KMS-11 (cell line): ENCODE data around the gene BTBD8.

Source experiments
- H2AFZ ChIP-seq: fragments of 200-600 bp; sonication (generic); 2 replicates; pipeline ENCODE4 v1.6.1; 2016; ENCODE audit warnings: antibody characterized with exemption, mixed run types, low read depth
- H3K27ac ChIP-seq: fragments of 200-600 bp; sonication (generic); 2 replicates; pipeline ENCODE4 v1.6.1; 2016; ENCODE audit warnings: mild to moderate bottlenecking, mixed run types
- H3K27me3 ChIP-seq: fragments of 200-600 bp; sonication (generic); 2 replicates; pipeline ENCODE4 v1.6.1; 2017; ENCODE audit warnings: mild to moderate bottlenecking, low read depth, mixed run types, moderate library complexity; ENCODE audit not compliant: insufficient read depth
- H3K36me3 ChIP-seq: fragments of 200-600 bp; sonication (generic); 2 replicates; pipeline ENCODE4 v1.6.1; 2017; ENCODE audit warnings: mild to moderate bottlenecking, mixed run types; ENCODE audit not compliant: insufficient read depth
- H3K4me1 ChIP-seq: fragments of 200-600 bp; sonication (generic); 2 replicates; pipeline ENCODE4 v1.6.1; 2016; ENCODE audit warnings: mild to moderate bottlenecking, low read depth, mixed run types; ENCODE audit not compliant: poor library complexity, severe bottlenecking
- H3K4me2 ChIP-seq: fragments of 200-600 bp; sonication (generic); 2 replicates; pipeline ENCODE4 v1.7.0; 2016; ENCODE audit warnings: mild to moderate bottlenecking, mixed run types
- H3K4me3 ChIP-seq: fragments of 200-600 bp; sonication (generic); IDR thresholded peaks from 2 replicates; pipeline ENCODE4 v1.6.1; 2017; ENCODE audit warnings: low read depth, low read length, mixed read lengths; ENCODE audit not compliant: insufficient read depth
- H3K79me2 ChIP-seq: fragments of 200-600 bp; sonication (generic); 2 replicates; pipeline ENCODE4 v1.6.1; 2016; ENCODE audit warnings: low read depth, mixed run types; ENCODE audit not compliant: insufficient read depth
- H3K9ac ChIP-seq: fragments of 200-600 bp; sonication (generic); 2 replicates; pipeline ENCODE4 v1.6.1; 2016; ENCODE audit warnings: mild to moderate bottlenecking, mixed run types
- H4K20me1 ChIP-seq: fragments of 200-600 bp; sonication (generic); 2 replicates; pipeline ENCODE4 v1.6.1; 2016; ENCODE audit warnings: mild to moderate bottlenecking, mixed run types; ENCODE audit not compliant: insufficient read depth
- CTCF ChIP-seq: fragments of 200-600 bp; sonication (generic); conservative IDR thresholded peaks from 2 replicates; pipeline ENCODE4 v1.6.1; 2017; ENCODE audit warnings: low read depth, mild to moderate bottlenecking, antibody characterized with exemption, low read length, moderate library complexity, mixed read lengths

Gene BTBD8

DNA sequence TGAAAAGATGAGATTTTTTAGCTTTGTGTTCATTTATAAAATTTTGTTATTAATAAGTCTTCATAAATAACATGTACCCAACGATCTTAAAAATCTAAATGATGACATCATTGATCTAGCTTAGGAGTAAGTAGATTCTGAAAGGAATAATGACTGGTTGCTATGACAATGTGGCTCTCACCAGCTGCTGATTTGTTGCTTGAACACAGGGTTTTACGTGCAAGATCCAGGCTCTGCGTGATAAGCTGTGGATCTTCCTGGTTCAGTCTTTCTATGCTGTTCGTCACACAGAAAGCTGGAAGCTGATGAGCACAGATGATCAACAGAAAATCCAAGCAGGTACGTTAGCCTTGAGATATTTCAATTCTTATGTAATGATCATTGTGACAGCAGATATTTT lies 88.5 kb downstream of the BTBD8 start:
- no peaks in the 10 kb centered on the region for H3K27me3 ChIP-seq
- H3K36me3 ChIP-seq, result no peaks in the 10 kb centered on the region
- H4K20me1 ChIP-seq, result no peaks in the 10 kb centered on the region
- H3K27ac ChIP-seq, result no peak overlapping the region
- no peak overlapping the region for H3K4me3 ChIP-seq
- H3K9ac ChIP-seq, result no peak overlapping the region
- H3K4me2 ChIP-seq, result no peak overlapping the region
- no peaks in the 10 kb centered on the region for H3K79me2 ChIP-seq
- TF ChIP-seq CTCF, result no peak
- no peak overlapping the region for H2AFZ ChIP-seq
- no peaks in the 10 kb centered on the region for H3K4me1 ChIP-seq

- Histone ChIP-seq H3K79me2 (no peaks in the 10 kb centered on the region), H3K4me1 (no peaks in the 10 kb centered on the region), H3K27me3 (no peaks in the 10 kb centered on the region), H3K36me3 (no peaks in the 10 kb centered on the region), H4K20me1 (no peaks in the 10 kb centered on the region), H3K4me3 (no peak overlapping the region), H3K4me2 (no peak overlapping the region), H3K27ac (no peak overlapping the region), H3K9ac (no peak overlapping the region), H2AFZ (no peak overlapping the region)
- TF ChIP-seq CTCF, result no peak
Observed at GRCh38 chr1:92169214-92170005, 89.3 kb downstream of the BTBD8 start.

DNA sequence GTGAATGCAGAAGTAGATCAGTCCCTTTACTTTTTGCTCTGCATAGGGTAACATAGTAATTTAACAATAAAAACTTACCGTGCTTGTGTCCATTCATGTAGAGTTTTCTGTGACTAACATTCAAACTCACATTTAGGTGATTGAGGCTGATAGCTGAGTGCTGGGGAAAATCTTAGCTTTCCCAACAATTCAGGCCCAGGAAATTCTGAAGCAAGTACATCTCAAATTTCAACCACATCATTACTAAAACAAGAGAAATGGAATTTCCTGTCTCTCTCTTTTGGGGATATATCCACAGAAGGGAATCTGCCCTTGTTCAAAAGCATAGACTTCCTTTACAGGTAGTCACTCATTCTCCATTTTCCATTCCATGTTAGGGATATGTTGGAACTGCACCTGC lies 104.5 kb downstream of the BTBD8 start:
- Histone ChIP-seq H4K20me1 (no peaks in the 10 kb centered on the region), H3K4me3 (no peak overlapping the region), H2AFZ (no peak overlapping the region), H3K79me2 (no peaks in the 10 kb centered on the region), H3K36me3 (no peaks in the 10 kb centered on the region), H3K27me3 (no peaks in the 10 kb centered on the region), H3K27ac (no peak overlapping the region), H3K9ac (no peak overlapping the region), H3K4me2 (no peak overlapping the region), H3K4me1 (no peaks in the 10 kb centered on the region)
- no peak for TF ChIP-seq CTCF

DNA sequence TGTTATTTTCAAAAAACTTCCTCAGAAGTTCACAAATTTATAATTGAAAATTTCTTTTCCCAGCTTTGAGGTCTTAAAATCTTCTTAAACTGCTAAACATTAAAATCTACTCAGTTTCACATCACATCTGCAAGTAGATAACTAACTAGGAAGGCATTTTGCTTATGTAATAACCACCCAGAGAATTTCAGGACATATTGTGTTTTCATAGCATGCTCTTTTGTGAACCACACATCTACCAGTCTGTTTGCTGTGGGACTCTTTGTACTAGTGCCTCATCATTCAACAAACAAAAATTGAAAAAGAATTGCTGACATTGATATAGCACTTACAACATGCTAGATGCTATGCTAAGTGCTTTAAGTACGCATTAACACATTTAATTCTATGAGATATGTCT lies 105.9 kb downstream of the BTBD8 start:
- no peak overlapping the region for H3K9ac ChIP-seq
- no peaks in the 10 kb centered on the region for H3K36me3 ChIP-seq
- no peaks in the 10 kb centered on the region for H4K20me1 ChIP-seq
- no peak overlapping the region for H2AFZ ChIP-seq
- no peak overlapping the region for H3K4me2 ChIP-seq
- H3K79me2 ChIP-seq, result no peaks in the 10 kb centered on the region
- H3K27ac ChIP-seq, result no peak overlapping the region
- H3K4me3 ChIP-seq, result no peak overlapping the region
- H3K4me1 ChIP-seq, result no peaks in the 10 kb centered on the region
- TF ChIP-seq CTCF, result no peak
- H3K27me3 ChIP-seq, result no peaks in the 10 kb centered on the region
